GM23338 (cell line): ENCODE measurements around the gene RPLP2. TPM values are rescaled to one million over a fixed set of nuclear protein-coding genes. Genes with fewer than 3 reads are reported as not detected.

Experiments used
- ATAC-seq: fragments of 200-7000 bp; cut with Tn5 transposase; 3 replicates; pipeline ENCODE4 v1.9.1; 2020
- DNase-seq: peaks from one replicate; pipeline ENCODE4 v3.0.0-alpha.2; 2015; ENCODE audit warnings: low spot score
- H2AFZ ChIP-seq: fragments of 200-600 bp; sonication (generic); 2 replicates; pipeline ENCODE4 v1.8.0; 2016; ENCODE audit warnings: antibody characterized with exemption, mild to moderate bottlenecking, moderate library complexity
- H3F3A ChIP-seq: fragments of 200-600 bp; sonication (generic); replicated peaks from 2 replicates; pipeline ENCODE4 v1.8.0; 2017; ENCODE audit warnings: antibody characterized with exemption, mixed run types, low read depth
- H3K27ac ChIP-seq: fragments of 200-600 bp; sonication (generic); 2 replicates; pipeline ENCODE4 v1.6.1; 2016; ENCODE audit warnings: low read depth
- H3K27me3 ChIP-seq: fragments of 200-600 bp; sonication (generic); 2 replicates; pipeline ENCODE4 v1.8.0; 2016; ENCODE audit warnings: mild to moderate bottlenecking, mixed run types, moderate library complexity; ENCODE audit not compliant: insufficient read depth
- H3K36me3 ChIP-seq: fragments of 200-600 bp; sonication (generic); 2 replicates; pipeline ENCODE4 v1.8.0; 2016; ENCODE audit warnings: mild to moderate bottlenecking; ENCODE audit not compliant: insufficient read depth
- H3K4me1 ChIP-seq: fragments of 200-600 bp; sonication (generic); 2 replicates; pipeline ENCODE4 v1.8.0; 2016; ENCODE audit warnings: mild to moderate bottlenecking, moderate library complexity; ENCODE audit not compliant: insufficient read depth
- H3K4me2 ChIP-seq: fragments of 200-600 bp; sonication (generic); 2 replicates; pipeline ENCODE4 v1.7.1; 2017; ENCODE audit warnings: mixed run types
- H3K4me3 ChIP-seq: fragments of 200-600 bp; sonication (generic); 2 replicates; pipeline ENCODE4 v1.6.1; 2016; ENCODE audit warnings: mixed run types
- H3K79me2 ChIP-seq: fragments of 200-600 bp; sonication (generic); replicated peaks from 2 replicates; pipeline ENCODE4 v1.8.0; 2017; ENCODE audit warnings: mild to moderate bottlenecking; ENCODE audit not compliant: insufficient read depth
- H3K9me2 ChIP-seq: fragments of 200-600 bp; sonication (generic); 2 replicates; pipeline ENCODE4 v1.8.0; 2017; ENCODE audit not compliant: insufficient read depth
- H4K20me1 ChIP-seq: fragments of 200-600 bp; sonication (generic); replicated peaks from 2 replicates; pipeline ENCODE4 v1.8.0; 2017; ENCODE audit warnings: mild to moderate bottlenecking; ENCODE audit not compliant: insufficient read depth
- H3K27ac Mint-ChIP-seq: 2 replicates; pipeline ENCODE4 v1.8.0; 2020; ENCODE audit warnings: inconsistent platforms, mild to moderate bottlenecking, moderate library complexity, mixed read lengths
- H3K27me3 Mint-ChIP-seq: 3 replicates; pipeline ENCODE4 v1.8.0; 2022; ENCODE audit warnings: low read depth, mild to moderate bottlenecking, moderate library complexity, mixed read lengths, inconsistent platforms; ENCODE audit not compliant: insufficient read depth, poor library complexity
- H3K36me3 Mint-ChIP-seq: 3 replicates; pipeline ENCODE4 v1.8.0; 2021; ENCODE audit warnings: low read depth, mild to moderate bottlenecking, inconsistent platforms, moderate library complexity, mixed read lengths
- H3K4me1 Mint-ChIP-seq: 3 replicates; pipeline ENCODE4 v1.8.0; 2020; ENCODE audit warnings: mild to moderate bottlenecking, inconsistent platforms, mixed read lengths
- H3K4me3 Mint-ChIP-seq: 3 replicates; pipeline ENCODE4 v1.8.0; 2021; ENCODE audit warnings: moderate library complexity, mild to moderate bottlenecking, inconsistent platforms, mixed read lengths
- H3K9me3 Mint-ChIP-seq: 3 replicates; pipeline ENCODE4 v1.8.0; 2020; ENCODE audit warnings: moderate library complexity, mild to moderate bottlenecking, inconsistent platforms, mixed read lengths
- CREB1 ChIP-seq: fragments of 250-450 bp; sonication (Bioruptor Pico); IDR thresholded peaks from 2 replicates; pipeline ENCODE4 v1.5.0; 2020; ENCODE audit warnings: low read depth, mild to moderate bottlenecking, moderate library complexity
- CTCF ChIP-seq, 2 experiments: fragments of 200-600 bp in 1 of 2; sonication (generic) in 1 of 2; conservative IDR thresholded peaks; 2 replicates each; pipeline versions ENCODE4 v1.5.1 to v1.6.1; 2016 to 2017; ENCODE audit warnings: antibody characterized with exemption in 2 of 2, low read depth in 2 of 2, mild to moderate bottlenecking in 2 of 2, moderate library complexity in 1 of 2
- ETS1 ChIP-seq: IDR thresholded peaks from 2 replicates; pipeline ENCODE4 v1.6.1; 2016; ENCODE audit warnings: antibody characterized with exemption
- EZH2 ChIP-seq: fragments of 200-600 bp; sonication (generic); IDR thresholded peaks from one replicate; pipeline ENCODE4 v1.8.0; 2017; ENCODE audit warnings: antibody characterized with exemption, mild to moderate bottlenecking, low read depth; ENCODE audit not compliant: unreplicated experiment
- EZH2phosphoT487 ChIP-seq: fragments of 200-600 bp; sonication (generic); IDR thresholded peaks from one replicate; pipeline ENCODE4 v1.8.1; 2018; ENCODE audit warnings: antibody characterized with exemption; ENCODE audit not compliant: unreplicated experiment
- JUNB ChIP-seq: IDR thresholded peaks from one replicate; pipeline ENCODE4 v1.6.1; 2016; ENCODE audit warnings: antibody characterized with exemption; ENCODE audit not compliant: unreplicated experiment
- NANOG ChIP-seq: IDR thresholded peaks from 2 replicates; pipeline ENCODE4 v1.6.1; 2016; ENCODE audit warnings: antibody characterized with exemption, borderline replicate concordance
- POLR2AphosphoS5 ChIP-seq: IDR thresholded peaks from 2 replicates; pipeline ENCODE4 v1.6.1; 2016; ENCODE audit warnings: antibody characterized with exemption, low read depth
- REST ChIP-seq: IDR thresholded peaks from one replicate; pipeline ENCODE4 v1.6.1; 2018; ENCODE audit warnings: antibody characterized with exemption; ENCODE audit not compliant: unreplicated experiment
- STAT1 ChIP-seq: IDR thresholded peaks from one replicate; pipeline ENCODE4 v1.6.1; 2016; ENCODE audit warnings: antibody characterized with exemption; ENCODE audit not compliant: unreplicated experiment
- ZNF114 ChIP-seq: fragments of 250-450 bp; sonication (Bioruptor Pico); IDR thresholded peaks from 2 replicates; pipeline ENCODE4 v1.5.0; 2020; ENCODE audit warnings: mild to moderate bottlenecking, moderate library complexity
- ZNF331 ChIP-seq: fragments of 250-450 bp; sonication (Bioruptor Pico); IDR thresholded peaks from 2 replicates; pipeline ENCODE4 v1.5.0; 2020; ENCODE audit warnings: low read depth, mild to moderate bottlenecking, moderate library complexity
- ZNF462 ChIP-seq: fragments of 250-450 bp; sonication (Bioruptor Pico); IDR thresholded peaks from 2 replicates; pipeline ENCODE4 v1.5.0; 2020; ENCODE audit warnings: mild to moderate bottlenecking, moderate library complexity
- polyA plus RNA-seq: library from polyadenylated mRNA; unstranded; fragments of >200 nt; fragmentation: Nextera tagmentation; extraction: Ambion mirVana; gene quantifications from 2 replicates; pipeline ENCODE4 v1.2.1, GENCODE V29; 2016
- total RNA-seq: library from RNA; depleted of rRNA; stranded (reverse); fragments of >200 nt; shearing (Covaris generic); gene quantifications from 2 replicates; pipeline ENCODE4 v1.2.3, GENCODE V29; 2014

RPLP2 gene
- total and polyA plus RNA-seq, 2 experiments from 2014 or later = 518 to 1,782 TPM

GRCh38 chr11:767238-767637 is 42.5 kb upstream of the RPLP2 start:
- H3K27ac ChIP-seq = no peak overlapping the region
- H3K79me2 ChIP-seq = no peaks in the 10 kb centered on the region
- peaks cover 75% of the 10 kb centered on the region for H3K36me3 Mint-ChIP-seq
- peaks cover 18% of the 10 kb centered on the region for H3K36me3 ChIP-seq
- H2AFZ ChIP-seq = no peak overlapping the region
- peaks cover 6% of the 10 kb centered on the region; the same call in 1 of the 2 replicates for H4K20me1 ChIP-seq
- no peaks in the 10 kb centered on the region for H3K9me3 Mint-ChIP-seq
- H3K4me3 ChIP-seq = no peak overlapping the region
- H3F3A ChIP-seq = peaks cover 46% of the 10 kb centered on the region
- H3K4me1 ChIP-seq = peaks cover 7% of the 10 kb centered on the region
- TF ChIP-seq EZH2 = no peak
- no peak for TF ChIP-seq CTCF (conservative IDR thresholded peaks at IDR 0.05; ENCODE audit: low read depth in 2 of 2)
- no peak for TF ChIP-seq ZNF114 (CRISPR knock-in tag)
- TF ChIP-seq JUNB = no peak
- TF ChIP-seq EZH2phosphoT487 = no peak
- no peak for TF ChIP-seq REST
- no peak for TF ChIP-seq POLR2AphosphoS5
- TF ChIP-seq ZNF462 = no peak
- TF ChIP-seq ETS1 = no peak
- no peak for TF ChIP-seq CREB1
- no peak for TF ChIP-seq STAT1
- no peak for TF ChIP-seq NANOG
- no peak for TF ChIP-seq ZNF331 (CRISPR knock-in tag)
- H3K4me3 Mint-ChIP-seq = no peak overlapping the region
- DNase-seq (no peak), ATAC-seq (no peak)
- no peaks in the 10 kb centered on the region for H3K27me3 ChIP-seq
- peaks cover 30% of the 10 kb centered on the region for H3K27me3 Mint-ChIP-seq
- H3K27ac Mint-ChIP-seq = no peak overlapping the region
- H3K4me1 Mint-ChIP-seq = peaks cover 9% of the 10 kb centered on the region
- H3K9me2 ChIP-seq = no peaks in the 10 kb centered on the region
- H3K4me2 ChIP-seq = no peak overlapping the region
